Measurements from ENCODE around the gene ARHGAP10.

DNA sequence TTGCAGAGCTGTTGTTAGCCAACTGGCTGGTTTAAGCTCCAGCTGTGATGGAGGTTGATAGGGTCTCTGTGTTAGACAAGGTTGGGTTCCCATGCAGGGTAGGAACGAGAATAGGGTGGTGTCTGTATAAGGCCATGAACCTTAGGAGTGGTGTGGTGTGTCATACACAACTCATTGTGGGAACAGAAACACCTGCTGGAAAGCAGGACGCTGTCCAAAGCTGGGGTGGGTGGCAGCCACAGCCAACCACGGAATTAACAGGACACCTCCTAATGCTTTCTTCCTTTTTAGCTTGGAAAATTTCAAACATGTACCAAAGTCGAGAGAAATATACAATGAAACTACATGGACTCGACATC, 94.4 kb downstream of the ARHGAP10 start:
- TF ChIP-seq, protein P1, sequence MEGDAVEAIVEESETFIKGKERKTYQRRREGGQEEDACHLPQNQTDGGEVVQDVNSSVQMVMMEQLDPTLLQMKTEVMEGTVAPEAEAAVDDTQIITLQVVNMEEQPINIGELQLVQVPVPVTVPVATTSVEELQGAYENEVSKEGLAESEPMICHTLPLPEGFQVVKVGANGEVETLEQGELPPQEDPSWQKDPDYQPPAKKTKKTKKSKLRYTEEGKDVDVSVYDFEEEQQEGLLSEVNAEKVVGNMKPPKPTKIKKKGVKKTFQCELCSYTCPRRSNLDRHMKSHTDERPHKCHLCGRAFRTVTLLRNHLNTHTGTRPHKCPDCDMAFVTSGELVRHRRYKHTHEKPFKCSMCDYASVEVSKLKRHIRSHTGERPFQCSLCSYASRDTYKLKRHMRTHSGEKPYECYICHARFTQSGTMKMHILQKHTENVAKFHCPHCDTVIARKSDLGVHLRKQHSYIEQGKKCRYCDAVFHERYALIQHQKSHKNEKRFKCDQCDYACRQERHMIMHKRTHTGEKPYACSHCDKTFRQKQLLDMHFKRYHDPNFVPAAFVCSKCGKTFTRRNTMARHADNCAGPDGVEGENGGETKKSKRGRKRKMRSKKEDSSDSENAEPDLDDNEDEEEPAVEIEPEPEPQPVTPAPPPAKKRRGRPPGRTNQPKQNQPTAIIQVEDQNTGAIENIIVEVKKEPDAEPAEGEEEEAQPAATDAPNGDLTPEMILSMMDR (IDR thresholded peaks at IDR 0.05), result no peak
- no peak for TF ChIP-seq POLR2A (IDR thresholded peaks at IDR 0.05)

Measured in right lobe of liver (tissue), 4 donors.